Smooth muscle cell (in vitro differentiated cells): ENCODE measurements around the gene SMIM8. TPM values are rescaled to one million over a fixed set of nuclear protein-coding genes. Genes with fewer than 3 reads are reported as not detected.

Experiments used
- DNase-seq: peaks from one replicate; lab custom pipeline; 2025; ENCODE audit not compliant: unreplicated experiment; lab: John Stamatoyannopoulos, UW
- H2AFZ ChIP-seq: fragments of 200-600 bp; sonication (generic); 2 replicates; pipeline ENCODE4 v1.6.0; 2016; ENCODE audit warnings: antibody characterized with exemption, low read depth, mild to moderate bottlenecking
- H3F3A ChIP-seq: fragments of 200-600 bp; sonication (generic); 2 replicates; pipeline ENCODE4 v1.6.0; 2017; ENCODE audit warnings: antibody characterized with exemption, low read depth
- H3K27ac ChIP-seq: fragments of 200-600 bp; sonication (generic); 2 replicates; pipeline ENCODE4 v1.5.1; 2016; ENCODE audit warnings: low read depth, mild to moderate bottlenecking
- H3K27me3 ChIP-seq: fragments of 200-600 bp; sonication (generic); 2 replicates; pipeline ENCODE4 v1.6.1; 2016; ENCODE audit warnings: low read depth, mild to moderate bottlenecking
- H3K36me3 ChIP-seq: fragments of 200-600 bp; sonication (generic); 2 replicates; pipeline ENCODE4 v1.5.1; 2016; ENCODE audit warnings: low read depth
- H3K4me1 ChIP-seq: fragments of 200-600 bp; sonication (generic); 2 replicates; pipeline ENCODE4 v1.5.1; 2016; ENCODE audit warnings: low read depth
- H3K4me2 ChIP-seq: fragments of 200-600 bp; sonication (generic); 2 replicates; pipeline ENCODE4 v1.6.0; 2016; ENCODE audit warnings: mild to moderate bottlenecking
- H3K4me3 ChIP-seq: fragments of 200-600 bp; sonication (generic); 2 replicates; pipeline ENCODE4 v1.5.1; 2016; ENCODE audit warnings: mild to moderate bottlenecking
- H3K79me2 ChIP-seq: fragments of 200-600 bp; sonication (generic); 2 replicates; pipeline ENCODE4 v1.6.0; 2016; ENCODE audit warnings: low read depth, mild to moderate bottlenecking
- H3K9ac ChIP-seq: fragments of 200-600 bp; sonication (generic); 2 replicates; pipeline ENCODE4 v1.6.0; 2016; ENCODE audit warnings: low read depth
- H3K9me3 ChIP-seq: fragments of 200-600 bp; sonication (generic); replicated peaks from 2 replicates; pipeline ENCODE4 v1.5.1; 2016; ENCODE audit warnings: low read depth
- H4K20me1 ChIP-seq: fragments of 200-600 bp; sonication (generic); 2 replicates; pipeline ENCODE4 v1.6.0; 2016; ENCODE audit warnings: low read depth
- WGBS: methylation state at CpG from one replicate; pipeline ENCODE4 v1.1.7; 2016; ENCODE audit warnings: low lambda C conversion rate; 5-methylcytosine and 5-hydroxymethylcytosine counted together
- polyA plus RNA-seq: library from polyadenylated mRNA; unstranded; fragments of >200 nt; fragmentation: Nextera tagmentation; extraction: Ambion mirVana; gene quantifications from 2 replicates; pipeline ENCODE4 v1.2.1, GENCODE V29; 2016
- total RNA-seq: library from RNA; depleted of rRNA; stranded (reverse); fragments of >200 nt; gene quantifications from 2 replicates; pipeline ENCODE4 v1.2.3, GENCODE V29; 2014
- TF ChIP-seq, protein P1 (sequence below): fragments of 200-600 bp; sonication (generic); IDR thresholded peaks from 2 replicates; pipeline ENCODE4 v1.5.1; 2017; ENCODE audit warnings: borderline replicate concordance, mild to moderate bottlenecking, antibody characterized with exemption; ENCODE audit not compliant: insufficient read depth, poor library complexity, severe bottlenecking

Gene SMIM8
- total and polyA plus RNA-seq, 2 experiments from 2014 or later: 8.0 to 9.3 TPM

DNA sequence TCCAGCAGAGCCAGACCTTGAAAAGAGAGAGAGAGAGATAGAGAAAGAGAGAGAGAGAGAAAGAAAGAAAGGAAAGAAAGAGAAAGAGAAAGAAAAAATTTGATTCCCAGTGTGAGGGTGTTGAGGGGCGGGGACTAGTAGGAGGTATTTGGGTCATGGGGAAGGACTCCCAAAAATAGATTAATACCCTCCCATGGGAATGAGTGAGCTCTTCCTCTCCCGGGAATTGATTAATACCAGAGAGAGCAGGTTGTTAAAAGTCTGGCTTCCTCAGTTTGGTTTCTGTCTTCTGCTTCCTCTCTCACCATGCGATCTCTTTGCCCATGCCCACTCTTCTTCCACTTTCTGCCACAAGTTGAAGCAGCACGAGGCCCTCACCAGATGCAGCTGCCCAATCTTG lies 56.6 kb downstream of the SMIM8 start:
- WGBS: 95% methylated on average over 4 of the region's 4 CpGs
- Histone ChIP-seq H3K27me3 (no peaks in the 10 kb centered on the region), H3K79me2 (no peaks in the 10 kb centered on the region), H3K36me3 (no peaks in the 10 kb centered on the region), H3K27ac (no peak overlapping the region), H3F3A (no peaks in the 10 kb centered on the region), H3K4me1 (no peaks in the 10 kb centered on the region), H3K4me3 (no peak overlapping the region), H3K9ac (no peak overlapping the region), H3K9me3 (no peaks in the 10 kb centered on the region), H2AFZ (no peak overlapping the region), H4K20me1 (no peaks in the 10 kb centered on the region), H3K4me2 (no peak overlapping the region)
- TF ChIP-seq, protein P1, sequence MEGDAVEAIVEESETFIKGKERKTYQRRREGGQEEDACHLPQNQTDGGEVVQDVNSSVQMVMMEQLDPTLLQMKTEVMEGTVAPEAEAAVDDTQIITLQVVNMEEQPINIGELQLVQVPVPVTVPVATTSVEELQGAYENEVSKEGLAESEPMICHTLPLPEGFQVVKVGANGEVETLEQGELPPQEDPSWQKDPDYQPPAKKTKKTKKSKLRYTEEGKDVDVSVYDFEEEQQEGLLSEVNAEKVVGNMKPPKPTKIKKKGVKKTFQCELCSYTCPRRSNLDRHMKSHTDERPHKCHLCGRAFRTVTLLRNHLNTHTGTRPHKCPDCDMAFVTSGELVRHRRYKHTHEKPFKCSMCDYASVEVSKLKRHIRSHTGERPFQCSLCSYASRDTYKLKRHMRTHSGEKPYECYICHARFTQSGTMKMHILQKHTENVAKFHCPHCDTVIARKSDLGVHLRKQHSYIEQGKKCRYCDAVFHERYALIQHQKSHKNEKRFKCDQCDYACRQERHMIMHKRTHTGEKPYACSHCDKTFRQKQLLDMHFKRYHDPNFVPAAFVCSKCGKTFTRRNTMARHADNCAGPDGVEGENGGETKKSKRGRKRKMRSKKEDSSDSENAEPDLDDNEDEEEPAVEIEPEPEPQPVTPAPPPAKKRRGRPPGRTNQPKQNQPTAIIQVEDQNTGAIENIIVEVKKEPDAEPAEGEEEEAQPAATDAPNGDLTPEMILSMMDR: no peak
- no peak for DNase-seq

GRCh38 chr6:87382861-87383260 lies 60.5 kb downstream of the SMIM8 start:
- Histone ChIP-seq H3K9me3 (no peaks in the 10 kb centered on the region), H3K4me1 (no peaks in the 10 kb centered on the region), H3K27ac (no peak overlapping the region), H3K27me3 (no peaks in the 10 kb centered on the region), H4K20me1 (no peaks in the 10 kb centered on the region), H2AFZ (no peak overlapping the region), H3K9ac (no peak overlapping the region), H3K4me2 (no peak overlapping the region), H3K79me2 (no peaks in the 10 kb centered on the region), H3K36me3 (no peaks in the 10 kb centered on the region), H3K4me3 (no peak overlapping the region), H3F3A (no peaks in the 10 kb centered on the region)
- DNase-seq: no peak
- TF ChIP-seq, protein P1: no peak
- 90% methylated on average over 5 of the region's 5 CpGs for WGBS

DNA sequence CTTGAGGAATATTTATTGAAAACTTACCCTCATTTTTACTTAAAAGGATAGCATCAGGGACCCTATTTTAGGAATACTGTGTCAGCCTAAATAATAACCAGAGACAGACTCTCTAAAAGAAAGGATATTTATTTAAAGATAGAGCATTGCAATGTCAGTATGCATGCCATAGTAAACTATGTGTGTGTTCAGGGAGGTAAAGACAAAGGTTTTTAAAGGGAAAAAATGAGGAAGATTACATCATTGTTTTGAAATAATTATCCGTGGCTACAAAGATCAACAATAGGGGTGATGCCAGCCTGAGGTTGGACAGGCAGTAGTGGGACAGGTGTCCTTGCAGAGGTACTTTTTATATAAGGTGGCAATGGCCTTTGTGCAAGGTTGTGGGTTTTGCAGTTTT lies 61.6 kb downstream of the SMIM8 start:
- H3K4me3 ChIP-seq: no peak overlapping the region
- 92% methylated on average over 1 of the region's 1 CpG for WGBS
- H3K79me2 ChIP-seq: no peaks in the 10 kb centered on the region
- no peaks in the 10 kb centered on the region for H3K27me3 ChIP-seq
- no peak overlapping the region for H3K9ac ChIP-seq
- no peaks in the 10 kb centered on the region for H4K20me1 ChIP-seq
- no peaks in the 10 kb centered on the region for H3K36me3 ChIP-seq
- H3K27ac ChIP-seq: no peak overlapping the region
- no peaks in the 10 kb centered on the region for H3K9me3 ChIP-seq
- TF ChIP-seq, protein P1: no peak
- no peaks in the 10 kb centered on the region for H3K4me1 ChIP-seq
- no peak overlapping the region for H3K4me2 ChIP-seq
- H3F3A ChIP-seq: no peaks in the 10 kb centered on the region
- no peak overlapping the region for H2AFZ ChIP-seq
- no peak for DNase-seq

DNA sequence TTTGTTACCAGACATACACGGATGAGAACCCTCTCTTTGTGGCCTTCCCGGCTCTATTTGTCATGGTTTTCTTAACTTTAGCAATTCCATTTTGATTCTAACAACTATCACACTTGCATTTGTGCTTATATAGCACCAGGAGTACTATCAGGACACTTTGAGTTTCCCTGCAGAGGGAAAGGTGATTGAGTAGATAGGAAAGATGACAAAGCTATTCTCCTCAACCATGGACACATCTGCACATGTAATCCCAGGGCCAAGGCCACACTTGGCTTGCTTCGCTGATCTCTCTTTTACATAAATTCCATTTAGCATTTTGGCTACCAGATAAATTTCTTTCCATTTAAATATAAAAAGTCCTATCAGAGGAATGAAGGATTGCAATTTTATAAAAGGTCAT lies 62.1 kb downstream of the SMIM8 start:
- H3K79me2 ChIP-seq: no peaks in the 10 kb centered on the region
- H4K20me1 ChIP-seq: no peaks in the 10 kb centered on the region
- H3K27ac ChIP-seq: no peak overlapping the region
- DNase-seq: no peak
- no peaks in the 10 kb centered on the region for H3K27me3 ChIP-seq
- H2AFZ ChIP-seq: no peak overlapping the region
- H3K9me3 ChIP-seq: no peaks in the 10 kb centered on the region
- no peak overlapping the region for H3K4me2 ChIP-seq
- no peak overlapping the region for H3K4me3 ChIP-seq
- WGBS: 91% methylated on average over 3 of the region's 3 CpGs
- TF ChIP-seq, protein P1: no peak
- H3K9ac ChIP-seq: no peak overlapping the region
- no peaks in the 10 kb centered on the region for H3F3A ChIP-seq
- no peaks in the 10 kb centered on the region for H3K4me1 ChIP-seq
- H3K36me3 ChIP-seq: no peaks in the 10 kb centered on the region
